A549 treated with CORT108297 at 1 μM for 4 hours (cell line): ENCODE data around the gene PCBP1. TPM values are rescaled to one million over a fixed set of nuclear protein-coding genes. Genes with fewer than 3 reads are reported as not detected.

Experiments
- total RNA-seq: library from RNA; stranded (reverse); fragments of 200-300 nt; extraction: Qiagen RNA extraction; gene quantifications from 5 replicates; pipeline ENCODE4 v1.2.3, GENCODE V29; 2022

PCBP1 gene
- total RNA-seq, result 398 to 441 TPM (median 431 TPM) in 5 replicates

GRCh38 chr2:70086838-70087701, at the start of gene PCBP1:
Gene PCBP1 (plus strand): TSS chr2:70087477. CDS start chr2:70087744, 267 bp downstream.

Other genes starting within 250 kb of the PCBP1 start
- gene SNRNP27, start 193.5 kb upstream of the PCBP1 start, total RNA-seq, result 49.5 to 85.7 TPM (median 56.1 TPM) in 5 replicates
- 1.6 to 2.0 TPM (median 1.9 TPM) in 5 replicates for gene MXD1, start 172.4 kb upstream of the PCBP1 start, total RNA-seq
- gene ASPRV1, start 125.8 kb upstream of the PCBP1 start, total RNA-seq, result 0.14 to 0.43 TPM (median 0.23 TPM) in 5 replicates
- 7.6 to 8.5 TPM (median 8.2 TPM) in 5 replicates for gene C2orf42, start 103.5 kb downstream of the PCBP1 start, total RNA-seq
- gene TIA1, start 161.2 kb downstream of the PCBP1 start, total RNA-seq, result 37.2 to 55.3 TPM (median 50.0 TPM) in 5 replicates
- gene PCYOX1, start 170.7 kb downstream of the PCBP1 start, total RNA-seq, result 31.4 to 47.8 TPM (median 43.2 TPM) in 5 replicates
- 318 to 410 TPM (median 360 TPM) in 5 replicates for gene SNRPG, start 206.3 kb downstream of the PCBP1 start, total RNA-seq
- gene FAM136A, start 214.6 kb downstream of the PCBP1 start, total RNA-seq, result 89.1 to 107 TPM (median 97.1 TPM) in 5 replicates